Spleen (tissue), 7 donors: ENCODE data around the gene VWF.

Source experiments
- CTCF ChIP-seq, 11 experiments: fragments of 200-600 bp in 7 of 11; fragments of 450-650 bp in 4 of 11; sonication (generic) in 4 of 11; IDR thresholded peaks in 8 of 11; conservative IDR thresholded peaks in 3 of 11; 1 replicate in 7 of 11; 2 replicates in 4 of 11; pipeline versions ENCODE4 v1.4.0 to v1.8.0; 2016 to 2021; ENCODE audit warnings: antibody characterized with exemption in 11 of 11, inconsistent platforms in 4 of 11, mild to moderate bottlenecking in 1 of 11
- POLR2A ChIP-seq, 3 donors: fragments of 450-650 bp; IDR thresholded peaks; one replicate each; pipeline ENCODE4 v1.5.1; 2017; ENCODE audit warnings: antibody characterized with exemption in 3 of 3, mild to moderate bottlenecking in 1 of 3
- donor health status: DM: no; HTN: no; CAD: no; lungs with moderate emphysema.
- donor health status: DM: no; HTN: no; CAD: no.
- donor health status: DM: no; HTN: no; CAD: no.

GRCh38 chr12:5977556-5977955 lies 146.9 kb downstream of the VWF start:
- TF ChIP-seq CTCF (IDR thresholded peaks at IDR 0.05 in 8 of 11, conservative IDR thresholded peaks at IDR 0.05 in 3 of 11): no peak
- no peak for TF ChIP-seq POLR2A (IDR thresholded peaks at IDR 0.05)
